A172 (cell line): ENCODE measurements around the gene MAN2A2. TPM values are rescaled to one million over a fixed set of nuclear protein-coding genes. Genes with fewer than 3 reads are reported as not detected.
"Not testable (repeated sequence)": the region's sequence is repeated elsewhere in the genome, so short reads cannot be mapped to it uniquely, and the experiment has no call there.

Source experiments
- DNase-seq: peaks from one replicate; pipeline ENCODE4 v3.0.0-alpha.2; 2015; ENCODE audit warnings: low spot score
- total RNA-seq: library from RNA; depleted of rRNA; stranded (reverse); fragments of >200 nt; shearing (Covaris generic); gene quantifications from 2 replicates; pipeline ENCODE4 v1.2.3, GENCODE V29; 2014

Gene MAN2A2
- total RNA-seq, 1 experiment from 2014 or later, result 7.3 TPM

GRCh38 chr15:90903733-90904536, 833 bp downstream of the MAN2A2 start:
- DNase-seq, result no peak

- no peak for DNase-seq
Measured at GRCh38 chr15:90904746-90905145, 1.6 kb downstream of the MAN2A2 start.

- no peak for DNase-seq
Measured at GRCh38 chr15:90905306-90906180, 2.4 kb downstream of the MAN2A2 start.

GRCh38 chr15:90906181-90906849, 3.2 kb downstream of the MAN2A2 start:
- no peak for DNase-seq

GRCh38 chr15:90907051-90907660, 4.1 kb downstream of the MAN2A2 start:
- DNase-seq, result no peak

GRCh38 chr15:90907838-90908507, 4.9 kb downstream of the MAN2A2 start:
- no peak for DNase-seq

- DNase-seq, result not testable (repeated sequence)
Measured at GRCh38 chr15:90909449-90909848, 6.3 kb downstream of the MAN2A2 start.

- DNase-seq, result no peak
Measured at GRCh38 chr15:90909976-90910375, 6.9 kb downstream of the MAN2A2 start.

- no peak for DNase-seq
Measured at GRCh38 chr15:90910441-90911301, 7.6 kb downstream of the MAN2A2 start.

GRCh38 chr15:90911302-90911623, 8.2 kb downstream of the MAN2A2 start:
- DNase-seq, result no peak

- DNase-seq, result no peak
Measured at GRCh38 chr15:90911906-90912769, 9.0 kb downstream of the MAN2A2 start.

GRCh38 chr15:90912770-90913075, 9.6 kb downstream of the MAN2A2 start:
- no peak for DNase-seq

- DNase-seq, result no peak
Measured at GRCh38 chr15:90913398-90913944, 10.4 kb downstream of the MAN2A2 start.

- no peak for DNase-seq
Measured at GRCh38 chr15:90914305-90915080, 11.4 kb downstream of the MAN2A2 start.

GRCh38 chr15:90915216-90915807, 12.2 kb downstream of the MAN2A2 start:
- DNase-seq, result no peak

- no peak for DNase-seq
Measured at GRCh38 chr15:90915808-90916440, 12.8 kb downstream of the MAN2A2 start.

GRCh38 chr15:90916461-90916860, 13.4 kb downstream of the MAN2A2 start:
- no peak for DNase-seq

GRCh38 chr15:90917569-90917968, 14.5 kb downstream of the MAN2A2 start:
- DNase-seq, result no peak
